HG02981 (cell line): ENCODE results near the gene DNAJC1.

Experiments
- ATAC-seq: cut with Tn5 transposase; IDR thresholded peaks from one replicate; pipeline ENCODE4 v1.9.1; 2021; ENCODE audit warnings: mild to moderate bottlenecking, moderate library complexity; ENCODE audit not compliant: unreplicated experiment

Gene DNAJC1

DNA sequence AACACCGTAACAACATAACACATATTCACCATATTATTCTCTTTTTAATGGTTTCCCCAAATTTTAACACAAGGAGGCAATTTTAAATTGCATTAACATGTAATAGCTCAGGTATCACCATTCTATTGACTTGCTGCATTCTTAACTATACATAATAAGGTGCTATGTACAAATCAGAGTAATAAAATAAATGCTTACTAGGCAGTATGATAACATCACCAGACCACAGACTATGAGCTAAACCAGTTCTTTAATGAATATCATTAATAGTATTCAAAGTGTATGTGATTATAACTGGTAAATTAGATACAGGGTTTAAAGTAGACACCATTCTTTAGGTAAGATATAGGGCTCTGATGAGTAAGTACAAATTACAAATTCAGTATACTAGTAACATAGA is 226.6 kb downstream of the DNAJC1 start:
- ATAC-seq = no peak

DNA sequence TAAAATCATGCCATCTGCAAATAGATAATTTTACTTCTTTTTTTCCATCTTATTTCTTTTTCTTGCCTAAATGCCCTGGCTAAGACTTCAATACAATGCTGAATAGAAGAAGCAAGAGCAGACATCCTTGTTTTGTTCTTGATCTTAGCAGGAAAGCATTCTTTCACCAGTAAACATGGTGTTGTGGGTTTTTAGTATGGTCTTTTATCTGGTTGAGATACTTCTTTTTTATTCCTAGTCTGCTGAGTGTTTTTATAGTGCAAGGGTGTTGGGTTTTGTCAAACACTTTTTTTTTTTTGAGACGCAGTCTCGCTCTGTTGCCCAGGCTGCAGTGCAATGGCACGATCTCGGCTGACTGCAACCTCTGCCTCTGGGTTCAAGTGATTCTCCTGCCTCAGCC is 232.3 kb downstream of the DNAJC1 start:
- no peak for ATAC-seq

DNA sequence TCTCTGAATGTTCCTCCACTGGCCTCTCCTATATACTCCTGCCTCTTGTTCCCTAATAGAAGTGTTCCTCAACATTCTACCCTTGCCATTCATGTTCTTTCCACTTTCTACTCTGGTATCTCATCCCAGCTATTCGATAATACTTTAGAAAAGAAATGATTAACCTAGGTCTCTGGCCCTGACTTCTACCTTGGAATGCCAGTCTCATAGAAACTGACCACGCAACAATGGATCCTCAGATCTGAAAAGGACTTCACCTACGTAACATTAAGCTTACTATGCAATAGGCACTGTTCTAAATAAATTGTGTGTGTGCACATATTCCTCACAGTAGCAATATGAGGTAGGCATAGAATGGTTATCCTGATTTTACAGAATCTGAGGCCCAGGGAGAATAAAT is 234.5 kb downstream of the DNAJC1 start:
- no peak for ATAC-seq

DNA sequence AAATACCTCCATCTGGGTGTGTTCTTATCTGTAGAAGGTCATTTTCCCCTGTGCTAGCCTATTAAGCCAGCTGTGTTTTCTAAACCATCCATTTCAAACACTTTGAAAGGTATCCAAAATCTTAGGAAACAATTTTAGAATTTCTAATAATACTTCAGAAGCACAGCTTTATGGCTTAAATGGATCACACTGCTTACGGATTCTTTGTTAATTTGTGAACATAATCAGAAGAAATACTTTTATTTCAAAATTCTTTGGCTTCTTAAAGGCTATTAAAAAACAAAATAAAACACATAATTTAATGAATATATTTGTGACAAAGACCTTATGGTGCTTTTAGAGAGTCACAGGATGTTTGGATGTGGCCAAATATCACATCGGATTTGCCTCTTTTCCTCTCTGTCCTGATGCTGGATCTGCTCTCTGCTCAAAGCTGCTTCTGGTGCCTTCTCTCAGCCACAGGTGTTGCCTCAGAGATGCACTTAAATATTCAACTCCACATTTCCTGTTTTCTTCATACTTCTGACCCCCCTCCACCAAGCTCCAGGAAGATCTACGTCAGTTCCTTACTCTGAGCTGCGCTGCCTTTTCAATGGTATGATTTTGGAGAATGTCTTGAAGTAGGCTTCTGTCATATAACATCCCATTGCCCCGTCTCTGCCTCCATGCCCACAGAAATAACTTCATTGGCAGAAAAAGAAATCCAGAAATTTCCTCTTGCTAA is 238.9 kb downstream of the DNAJC1 start:
- no peak for ATAC-seq

DNA sequence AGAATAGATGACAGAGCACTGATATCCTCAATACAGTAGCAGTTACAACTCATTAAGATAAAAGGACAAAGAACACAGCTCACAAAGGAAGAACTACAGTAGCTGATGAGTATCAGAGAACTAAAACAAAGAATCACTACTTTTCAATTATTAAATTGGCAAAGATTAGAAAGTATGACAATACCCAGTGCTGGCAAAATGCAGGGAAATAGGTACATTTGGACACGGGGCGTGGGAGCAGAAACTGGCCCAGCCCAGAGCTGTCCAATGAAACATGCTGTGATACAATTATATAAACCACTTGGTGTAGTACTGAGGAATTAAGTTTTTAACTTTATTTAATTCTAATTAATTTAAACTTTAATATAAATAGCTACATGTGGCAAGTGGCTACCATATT is 243.2 kb downstream of the DNAJC1 start:
- no peak for ATAC-seq

DNA sequence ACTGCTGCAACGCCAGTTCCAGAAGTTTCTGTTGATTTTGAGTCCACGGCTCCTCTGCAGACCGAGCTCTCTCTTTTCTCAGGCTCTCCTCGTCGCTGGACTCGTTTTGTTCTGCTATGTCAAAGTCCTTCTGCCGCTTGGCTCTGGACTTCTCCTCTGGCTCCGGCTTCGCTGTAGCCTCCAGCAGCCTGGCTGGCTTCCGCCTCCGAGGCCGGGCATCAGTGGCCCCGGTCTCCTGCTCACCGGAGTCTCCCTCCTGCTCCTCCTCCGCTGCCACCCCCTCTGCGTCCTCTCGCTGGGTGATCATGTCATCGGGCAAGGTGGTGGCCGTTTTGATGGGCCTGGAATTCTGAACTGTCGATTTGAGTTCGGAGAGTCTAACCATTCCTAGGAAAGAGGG is 244.3 kb downstream of the DNAJC1 start:
- no peak for ATAC-seq

DNA sequence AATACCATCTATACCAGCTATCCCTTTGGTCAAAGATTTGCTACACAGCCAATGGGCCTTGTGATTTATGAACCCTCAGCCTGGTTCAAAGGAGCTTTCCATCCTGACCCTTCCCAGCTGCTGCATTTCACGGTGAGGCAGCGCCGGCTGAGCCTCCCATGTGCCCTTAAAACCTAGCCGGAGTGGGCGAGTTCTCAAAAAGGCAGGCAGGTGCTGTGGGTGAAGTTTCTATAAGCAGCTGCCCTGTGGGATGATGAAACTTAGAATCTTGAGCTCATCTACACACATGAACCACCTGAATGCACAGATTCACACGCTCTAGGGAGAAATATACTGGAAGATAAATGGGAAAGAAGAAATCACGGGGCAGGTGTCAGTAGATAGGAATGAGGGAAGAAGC is 244.8 kb downstream of the DNAJC1 start:
- ATAC-seq = no peak

DNA sequence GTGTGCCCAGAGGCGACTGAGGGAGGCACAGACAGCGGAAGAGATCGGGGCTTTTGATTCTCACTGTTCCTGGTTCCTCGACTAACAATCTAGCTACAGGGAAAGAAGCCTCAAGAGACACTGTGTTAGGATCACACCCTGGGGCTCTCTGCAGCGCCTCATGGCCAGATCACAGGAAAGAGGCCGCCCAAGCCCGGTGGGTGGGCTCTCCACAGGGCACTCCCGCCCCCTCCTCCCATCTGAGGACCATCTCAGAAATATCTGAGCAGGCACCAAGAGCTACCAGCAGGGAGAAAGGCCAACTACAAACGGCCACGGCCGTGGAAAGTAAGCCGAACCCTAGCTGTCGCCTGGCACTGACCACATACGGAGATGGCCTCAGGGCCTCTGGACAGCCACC is 245.3 kb downstream of the DNAJC1 start:
- no peak for ATAC-seq

DNA sequence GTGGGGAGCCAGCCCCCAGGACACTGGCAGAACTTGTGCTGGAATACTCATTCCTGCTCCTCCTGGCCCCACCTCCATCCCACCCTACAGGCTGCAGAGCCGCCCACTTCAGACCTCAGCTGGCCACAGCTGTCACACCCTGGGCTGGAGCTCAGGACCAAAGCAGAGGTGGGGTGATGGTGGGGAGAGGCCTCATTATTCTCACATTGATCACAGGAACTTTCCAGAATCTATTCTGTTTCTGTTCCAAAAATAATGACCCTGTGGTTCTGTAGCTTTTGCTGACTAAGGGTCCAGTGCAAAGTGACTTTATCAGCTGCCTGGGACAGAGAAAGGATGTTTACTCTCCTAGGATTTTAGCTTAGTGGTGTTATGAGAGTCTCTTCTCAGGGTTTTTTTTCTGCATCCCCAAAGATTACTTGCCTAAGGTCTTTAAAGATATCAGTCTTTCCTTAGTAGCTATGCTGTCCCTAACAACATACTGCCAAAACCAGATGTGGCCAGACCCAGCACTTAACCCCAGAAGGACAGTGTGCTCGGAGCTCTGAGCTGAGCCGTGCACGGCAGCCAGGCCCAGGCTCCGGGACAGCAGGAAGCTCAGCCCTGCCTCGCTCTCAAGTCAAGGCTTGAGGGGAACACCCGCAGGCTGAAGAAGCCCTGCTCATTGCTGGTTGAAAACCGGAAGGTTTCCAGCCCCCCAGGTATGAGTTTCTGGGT is 246.2 kb downstream of the DNAJC1 start:
- ATAC-seq = no peak

DNA sequence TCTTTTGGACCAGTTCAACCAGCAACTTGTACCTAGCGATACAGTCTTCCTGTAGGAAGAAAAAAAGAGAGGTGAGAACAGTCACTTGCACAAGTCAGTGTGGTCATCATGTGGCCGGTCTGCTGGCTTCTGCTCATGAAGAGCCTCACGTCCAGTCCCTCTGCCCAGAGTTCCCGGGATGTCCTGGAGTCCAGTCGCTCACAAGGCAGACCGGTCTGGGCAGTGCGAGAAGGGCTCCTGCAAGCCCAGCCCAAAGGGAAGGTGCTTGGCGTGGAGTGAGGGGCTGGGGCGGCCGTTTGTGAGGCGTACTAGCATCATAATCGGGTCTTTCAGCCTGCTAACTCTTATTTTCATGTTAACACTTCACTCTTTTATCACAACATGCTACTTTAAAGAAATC is 246.8 kb downstream of the DNAJC1 start:
- no peak for ATAC-seq

DNA sequence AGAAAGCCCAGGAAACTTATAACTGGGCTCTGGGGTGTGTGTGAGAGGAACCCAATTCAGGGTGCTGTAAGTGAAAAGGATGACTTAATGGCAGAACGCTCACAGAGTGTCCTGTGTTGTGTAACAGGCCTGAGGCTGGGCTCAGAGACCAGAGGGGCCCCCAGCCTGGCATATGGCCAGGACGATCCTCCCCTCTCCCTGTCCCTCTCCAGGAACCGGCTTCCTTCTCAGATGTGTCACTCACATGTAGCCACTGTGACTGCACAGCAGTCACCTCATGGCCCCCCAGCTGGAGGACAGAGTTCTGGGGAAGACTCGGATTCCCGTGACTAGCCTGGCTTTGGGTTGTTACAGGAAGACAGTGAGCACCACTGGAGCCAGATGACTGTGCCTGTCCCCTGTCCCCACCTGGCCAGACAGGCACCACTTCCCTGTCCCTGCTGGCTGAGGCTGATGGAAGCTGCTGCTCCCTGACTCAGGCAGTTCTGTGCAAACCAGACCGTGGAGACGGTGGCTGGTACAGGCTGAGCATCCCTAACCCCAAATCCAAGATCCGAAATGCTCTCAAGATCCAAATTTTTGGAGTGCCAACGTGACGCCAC is 249.0 kb downstream of the DNAJC1 start:
- ATAC-seq = no peak

DNA sequence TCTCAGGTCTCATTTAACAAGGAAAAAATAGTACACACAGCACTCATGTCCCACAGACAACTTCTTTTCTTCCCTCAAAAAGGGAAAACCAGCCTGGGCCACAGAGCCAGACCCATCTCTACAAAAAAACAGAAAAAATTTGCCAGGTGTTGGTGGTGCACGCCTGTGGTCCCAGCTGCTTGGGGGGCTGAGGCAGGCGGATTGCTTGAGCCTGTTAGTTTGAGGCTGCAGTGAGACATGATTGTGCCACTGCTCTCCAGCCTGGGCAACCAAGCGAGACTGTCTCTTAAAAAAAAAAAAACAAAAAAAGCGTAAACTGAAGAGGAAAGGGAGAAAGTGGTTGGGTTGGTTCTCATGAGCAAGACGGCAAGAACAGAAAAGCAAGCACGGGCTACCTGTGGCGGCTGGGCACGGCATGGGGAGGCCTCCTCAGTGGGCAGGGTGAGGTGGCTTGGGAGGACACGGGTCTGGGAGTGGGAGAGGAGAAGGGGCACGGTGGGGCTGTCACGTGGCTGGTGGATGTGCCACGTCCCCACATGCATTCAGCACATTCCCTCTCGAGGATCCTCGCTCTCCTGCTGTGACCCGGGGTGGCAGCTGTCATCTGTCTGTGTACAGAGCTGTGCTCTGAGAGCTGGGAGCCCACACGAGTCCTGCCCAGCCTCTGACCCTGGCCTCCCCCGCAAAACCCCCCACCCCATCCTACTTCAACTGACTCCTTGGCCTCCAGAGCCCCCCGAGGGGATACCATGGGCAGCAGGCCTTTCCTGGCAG is 249.8 kb downstream of the DNAJC1 start:
- ATAC-seq = no peak

DNA sequence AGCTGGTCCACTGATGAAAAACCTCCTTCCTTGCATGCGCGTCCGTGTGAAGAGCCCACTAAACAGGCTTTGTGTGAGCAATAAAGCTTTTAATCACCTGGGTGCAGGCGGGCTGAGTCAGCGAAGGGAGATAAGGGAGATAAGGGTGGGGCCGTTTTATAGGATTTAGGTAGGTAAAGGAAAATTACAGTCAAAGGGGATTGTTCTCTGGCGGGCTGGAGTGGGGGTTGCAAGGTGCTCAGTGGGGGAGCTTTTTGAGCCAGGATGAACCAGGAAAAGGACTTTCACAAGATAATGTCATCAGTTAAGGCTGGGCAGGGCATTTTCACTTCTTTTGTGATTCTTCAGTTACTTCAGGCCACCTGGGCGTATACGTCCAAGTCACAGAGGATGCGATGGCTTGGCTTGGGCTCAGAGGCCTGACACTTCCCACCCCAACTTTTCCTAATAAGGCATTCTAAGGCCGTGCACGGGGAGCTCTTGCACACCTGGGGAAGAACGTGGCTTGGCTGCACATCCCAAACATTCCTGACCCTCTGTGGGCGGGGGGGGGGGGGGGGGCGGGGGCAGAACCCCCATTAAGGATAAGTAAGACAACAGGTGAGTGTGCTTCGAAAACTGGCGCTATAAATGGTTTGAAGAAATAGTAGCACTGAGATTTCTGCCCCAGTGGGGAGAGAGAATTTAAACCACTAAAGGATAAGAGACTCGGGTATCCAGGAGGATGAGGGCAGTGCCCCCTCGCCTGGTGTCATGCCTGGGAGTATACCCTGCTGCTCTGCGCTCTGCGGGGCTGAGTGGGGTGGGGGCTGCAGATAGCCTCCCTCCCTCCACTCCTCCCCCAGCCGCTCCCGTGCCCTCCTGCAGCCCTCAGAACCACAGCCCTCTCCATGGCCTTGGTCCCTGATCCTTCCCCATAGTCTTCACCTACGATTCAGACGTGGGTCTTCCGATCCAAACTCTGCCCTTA is 251.9 kb downstream of the DNAJC1 start:
- no peak for ATAC-seq

DNA sequence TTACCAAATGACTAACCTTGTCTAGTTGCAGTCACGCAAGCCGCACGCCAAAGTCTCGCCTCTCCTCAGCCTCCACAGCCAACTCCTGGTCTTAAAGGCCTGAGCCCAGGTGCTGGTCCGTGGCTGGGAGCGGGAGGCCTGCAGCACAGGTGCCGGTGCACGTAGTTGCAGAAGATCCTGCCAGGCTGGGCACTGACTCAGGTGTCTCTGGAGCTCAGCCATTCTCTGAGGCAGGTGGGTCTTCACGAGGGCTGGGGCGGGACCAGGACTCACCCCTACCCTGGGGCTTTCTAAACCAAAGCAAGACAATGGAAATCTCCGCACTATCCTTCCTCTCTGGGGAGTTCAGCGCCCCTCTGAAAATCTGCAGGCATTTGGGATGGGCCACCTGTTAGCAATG is 253.1 kb downstream of the DNAJC1 start:
- ATAC-seq = no peak

DNA sequence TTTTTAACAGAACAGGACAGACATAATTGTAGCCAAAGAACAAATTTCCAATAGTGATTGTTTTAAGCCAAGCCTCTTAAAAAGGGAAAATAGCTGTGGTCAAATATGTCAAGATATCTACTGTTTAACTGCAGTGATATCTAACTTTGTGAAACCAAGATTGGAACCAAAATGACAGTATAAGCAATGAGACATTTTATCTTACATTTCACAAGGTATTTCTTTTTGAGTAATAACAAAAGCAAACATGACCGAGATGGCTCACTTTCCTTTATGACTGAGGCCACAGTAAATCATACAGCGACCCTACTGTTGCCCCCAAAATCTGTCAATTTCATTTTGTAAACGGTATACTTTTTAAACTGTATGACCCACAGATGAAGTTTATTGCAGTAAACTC is 253.7 kb downstream of the DNAJC1 start:
- no peak for ATAC-seq

DNA sequence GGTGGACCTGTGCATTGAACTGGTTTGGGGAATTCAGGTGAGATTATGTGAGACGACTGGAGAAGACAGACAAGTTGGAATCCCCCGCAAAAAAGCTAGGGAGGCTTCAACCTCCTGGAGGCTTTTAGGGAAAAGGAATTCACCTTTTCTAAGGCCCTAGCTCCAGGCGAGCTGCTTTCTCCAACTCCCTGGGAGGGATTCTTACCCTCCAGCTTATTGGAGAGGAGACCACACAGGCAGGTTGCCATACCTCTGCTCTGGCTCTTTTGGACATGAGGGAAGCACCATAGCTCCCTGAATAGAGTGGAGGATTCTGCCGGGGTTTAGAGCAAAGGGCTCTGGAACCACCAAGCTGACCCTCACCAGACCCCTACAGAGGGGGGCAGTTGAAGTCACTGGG is 255.7 kb downstream of the DNAJC1 start:
- no peak for ATAC-seq

DNA sequence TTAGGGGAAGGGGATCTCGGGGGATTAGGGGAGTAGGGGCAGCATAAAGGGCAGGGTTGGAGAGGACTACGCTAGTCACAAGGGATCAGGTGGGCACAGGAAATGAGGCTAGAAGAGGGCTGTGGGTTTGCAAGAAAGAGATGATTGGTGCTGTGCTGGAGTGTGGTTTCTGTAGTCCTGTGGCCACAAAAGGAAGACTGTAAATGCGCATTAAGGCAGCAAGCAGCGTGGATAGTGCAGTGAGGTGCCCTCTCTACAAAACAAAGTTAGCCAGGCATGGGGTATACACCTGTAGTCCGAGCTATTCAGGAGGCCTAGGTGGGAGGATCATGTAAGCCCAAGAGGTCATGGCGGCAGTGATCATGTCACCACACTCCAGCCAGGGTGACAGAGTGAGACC is 257.4 kb downstream of the DNAJC1 start:
- no peak for ATAC-seq

DNA sequence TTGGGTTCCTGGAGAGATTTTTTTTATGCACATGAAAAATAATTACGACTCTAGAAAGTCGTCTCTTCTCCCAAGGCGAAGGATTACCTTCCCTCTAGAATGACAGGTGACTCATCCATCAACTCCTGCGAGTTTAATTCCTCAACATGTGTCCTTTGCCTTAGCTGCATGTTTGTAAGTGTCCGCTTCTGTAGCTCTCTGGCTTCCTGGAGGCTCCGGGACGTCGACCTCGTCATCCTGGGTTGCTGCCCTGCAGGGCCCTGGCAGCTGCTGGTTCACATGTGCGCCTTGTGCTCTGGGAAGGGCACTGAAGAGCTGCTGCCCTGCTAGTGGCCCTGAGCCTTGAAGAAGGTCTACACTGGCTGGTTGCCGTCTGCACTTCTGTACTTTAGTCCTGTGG is 259.3 kb downstream of the DNAJC1 start:
- no peak for ATAC-seq

DNA sequence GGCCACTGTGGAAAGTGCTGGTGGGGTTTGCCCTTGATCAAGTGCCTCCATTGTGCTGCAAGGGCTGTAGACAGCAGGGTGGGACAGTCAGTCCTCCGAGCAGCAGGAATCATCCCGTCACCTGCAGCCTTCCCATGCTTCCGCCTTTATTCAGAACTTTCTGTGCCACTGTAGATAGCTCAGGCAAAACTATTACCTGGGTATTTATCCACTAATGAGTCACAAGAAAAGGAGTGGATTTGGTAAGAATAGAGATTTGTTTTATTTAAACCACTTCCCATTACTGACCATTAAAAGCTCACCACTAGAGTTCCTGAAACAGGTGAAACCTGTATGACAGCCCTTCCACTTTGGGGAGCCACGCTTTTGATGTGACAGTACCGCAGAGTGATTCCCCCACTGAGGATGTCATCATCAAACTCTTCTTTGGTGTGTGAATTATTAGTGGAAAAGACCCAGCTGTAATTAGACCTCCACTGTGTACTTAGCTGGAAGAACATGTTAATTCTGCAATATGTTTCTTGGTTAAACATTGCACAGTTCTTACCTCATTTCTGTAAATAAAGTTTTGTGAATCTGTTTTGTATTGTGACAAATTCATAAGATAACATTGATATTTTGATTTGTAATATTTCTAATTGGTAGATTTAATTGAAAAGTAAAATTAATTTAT is 260.7 kb downstream of the DNAJC1 start:
- ATAC-seq = no peak

DNA sequence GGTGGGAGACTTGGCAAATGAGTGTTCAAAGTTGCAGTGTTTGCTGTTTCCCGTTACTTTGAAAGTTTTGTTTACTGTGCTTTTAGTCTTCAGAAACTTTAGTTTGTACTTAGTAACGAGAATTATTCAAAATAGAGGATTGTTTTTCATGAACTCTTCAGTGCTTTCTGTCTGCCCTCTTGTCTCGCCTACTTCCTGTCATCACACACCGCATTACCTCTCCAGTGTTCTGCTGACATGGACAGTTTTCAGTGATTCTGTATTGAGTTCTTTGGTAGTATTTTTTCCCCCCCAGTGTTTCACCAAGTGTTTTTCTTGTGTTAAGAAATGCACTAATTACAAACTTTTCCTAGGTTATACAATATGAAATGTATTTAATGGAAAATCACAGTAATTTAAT is 262.5 kb downstream of the DNAJC1 start:
- ATAC-seq = no peak
